HepG2 (cell line): Measurements from ENCODE around the gene DCLRE1C. TPM values are rescaled to one million over a fixed set of nuclear protein-coding genes. Genes with fewer than 3 reads are reported as not detected.

Experiments
- CREBL2 ChIP-seq: sonication (generic); formaldehyde crosslinking; IDR thresholded peaks from 2 replicates; pipeline ENCODE4 v1.8.1; 2023; ENCODE audit warnings: missing genetic modification reagents, mild to moderate bottlenecking, borderline replicate concordance
- FOXC1 ChIP-seq: sonication (generic); formaldehyde crosslinking; IDR thresholded peaks from 2 replicates; pipeline ENCODE4 v1.8.0; 2022; ENCODE audit warnings: mild to moderate bottlenecking, missing genetic modification reagents, borderline replicate concordance
- GATAD2A ChIP-seq: IDR thresholded peaks from 2 replicates; pipeline ENCODE4 v1.6.1; 2016
- JUN ChIP-seq: sonication (generic); formaldehyde crosslinking; IDR thresholded peaks from 2 replicates; pipeline ENCODE4 v1.4.0; 2020; ENCODE audit warnings: mild to moderate bottlenecking, missing genetic modification reagents
- MTF2 ChIP-seq: sonication (generic); formaldehyde crosslinking; IDR thresholded peaks from 2 replicates; pipeline ENCODE4 v1.5.0; 2020; ENCODE audit warnings: missing genetic modification reagents, borderline replicate concordance
- NFE2L2 ChIP-seq: fragments of 150-350 bp; IDR thresholded peaks from 2 replicates; pipeline ENCODE4 v1.6.1; 2014; ENCODE audit warnings: low read length
- PCBP2 ChIP-seq: fragments of 200-400 bp; formaldehyde crosslinking; optimal IDR thresholded peaks from 2 replicates; pipeline ENCODE3; 2018; ENCODE audit warnings: low read length, low read depth; ENCODE audit not compliant: poor library complexity, severe bottlenecking
- PHF20 ChIP-seq: sonication (generic); formaldehyde crosslinking; IDR thresholded peaks from 2 replicates; pipeline ENCODE4 v1.5.0; 2020; ENCODE audit warnings: mild to moderate bottlenecking, missing genetic modification reagents
- POLR2A ChIP-seq, 2 experiments: IDR thresholded peaks; 2 replicates each; pipeline ENCODE4 v1.6.1; 2011; ENCODE audit warnings: low read depth in 2 of 2, low read length in 2 of 2, mild to moderate bottlenecking in 1 of 2, moderate library complexity in 1 of 2; ENCODE audit not compliant: insufficient read depth in 1 of 2
- RARG ChIP-seq: sonication (generic); formaldehyde crosslinking; IDR thresholded peaks from 2 replicates; pipeline ENCODE4 v1.4.0; 2020; ENCODE audit warnings: low read depth, mild to moderate bottlenecking, missing genetic modification reagents
- RERE ChIP-seq: IDR thresholded peaks from 2 replicates; pipeline ENCODE4 v1.6.1; 2016; ENCODE audit warnings: low read depth, missing genetic modification reagents, missing compliant biosample characterization
- RXRA ChIP-seq: sonication (generic); formaldehyde crosslinking; IDR thresholded peaks from 2 replicates; pipeline ENCODE4 v1.5.1; 2020; ENCODE audit warnings: missing genetic modification reagents
- SMAD3 ChIP-seq: sonication (generic); formaldehyde crosslinking; IDR thresholded peaks from 2 replicates; pipeline ENCODE4 v1.4.0; 2020; ENCODE audit warnings: missing genetic modification reagents
- ZBTB25 ChIP-seq: IDR thresholded peaks from 2 replicates; pipeline ENCODE4 v1.6.1; 2018; ENCODE audit warnings: missing genetic modification reagents
- ZKSCAN8 ChIP-seq: IDR thresholded peaks from 2 replicates; pipeline ENCODE4 v1.6.1; 2016; ENCODE audit warnings: borderline replicate concordance, missing genetic modification reagents, missing compliant biosample characterization
- ZNF143 ChIP-seq: sonication (generic); formaldehyde crosslinking; IDR thresholded peaks from 2 replicates; pipeline ENCODE4 v1.4.0; 2020; ENCODE audit warnings: missing genetic modification reagents
- ZNF18 ChIP-seq: sonication (generic); formaldehyde crosslinking; IDR thresholded peaks from 2 replicates; pipeline ENCODE4 v1.8.0; 2022; ENCODE audit warnings: mild to moderate bottlenecking, missing genetic modification reagents; ENCODE audit not compliant: insufficient replicate concordance
- ZNF3 ChIP-seq: IDR thresholded peaks from 2 replicates; pipeline ENCODE4 v1.7.0; 2017; ENCODE audit warnings: inconsistent platforms
- ZNF431 ChIP-seq: sonication (generic); formaldehyde crosslinking; IDR thresholded peaks from 2 replicates; pipeline ENCODE4 v1.9.0; 2022; ENCODE audit warnings: missing genetic modification reagents, low read depth, mild to moderate bottlenecking, borderline replicate concordance
- ZNF629 ChIP-seq: sonication (generic); formaldehyde crosslinking; conservative IDR thresholded peaks from 2 replicates; pipeline ENCODE4 v1.5.0; 2020; ENCODE audit warnings: missing genetic modification reagents
- ZNF766 ChIP-seq: sonication (generic); formaldehyde crosslinking; IDR thresholded peaks from 2 replicates; pipeline ENCODE4 v1.5.0; 2020; ENCODE audit warnings: missing genetic modification reagents, borderline replicate concordance
- ZNF777 ChIP-seq: sonication (generic); formaldehyde crosslinking; IDR thresholded peaks from 2 replicates; pipeline ENCODE4 v1.4.0; 2020; ENCODE audit warnings: missing genetic modification reagents
- polyA plus RNA-seq, 8 experiments: library from polyadenylated mRNA; depleted of rRNA in 3 of 8; stranded (reverse) in 7 of 8; unstranded in 1 of 8; fragments of >200 nt; fragmentation: Illumina TruSeq in 4 of 8; extraction: Trizol in 4 of 8; gene quantifications; 2 replicates each; pipeline versions ENCODE4 v1.2.1 to v1.2.3, GENCODE V29; 2011 to 2016; ENCODE audit warnings: low read depth in 4 of 8, missing spikeins in 1 of 8, mixed read lengths in 1 of 8; ENCODE audit not compliant: insufficient read depth in 1 of 8
- total RNA-seq, 5 experiments: library from RNA; depleted of rRNA; stranded (reverse); fragments of >200 nt; fragmentation: Illumina TruSeq; extraction: Trizol; gene quantifications; 2 replicates each; pipeline ENCODE4 v1.2.3, GENCODE V29; 2016; ENCODE audit warnings: low read depth in 1 of 5

DCLRE1C gene
- total and polyA plus RNA-seq, 2 of the 13 experiments (the other 11 are each of a cell fraction or from before 2014, with no cell fraction given), result 3.0 to 10.3 TPM

GRCh38 chr10:14878266-14879123, 75.4 kb downstream of the DCLRE1C start, which contains the start of gene SUV39H2 (continued):
- TF ChIP-seq CREBL2 (0 out of 2 replicates have a peak, but pooled peaks have one; percentile 27), RERE (CRISPR knock-in tag) (0 out of 2 replicates have a peak, but pooled peaks have one; percentile 19), ZNF766 (peak; percentile 56), SMAD3 (CRISPR knock-in tag) (peak; percentile 70; the same call in 1 of the 2 replicates), ZBTB25 (0 out of 2 replicates have a peak, but pooled peaks have one; percentile 60), ZNF3 (CRISPR knock-in tag) (0 out of 2 replicates have a peak, but pooled peaks have one; percentile 46), FOXC1 (CRISPR knock-in tag) (peak; percentile 63), ZNF777 (CRISPR knock-in tag) (peak; percentile 84), ZKSCAN8 (CRISPR knock-in tag) (no peak), PCBP2 (no peak), RARG (CRISPR knock-in tag) (no peak), RXRA (peak; percentile 81; the same call in 1 of the 2 replicates), ZNF143 (CRISPR knock-in tag) (no peak; the same call in none of the 2 replicates), MTF2 (CRISPR knock-in tag) (no peak; the same call in 1 of the 2 replicates), NFE2L2 (no peak), ZNF18 (CRISPR knock-in tag) (peak; percentile 40), ZNF629 (CRISPR knock-in tag) (no peak), JUN (CRISPR knock-in tag) (no peak), ZNF431 (peak; percentile 56), POLR2A (IDR thresholded peaks at IDR 0.05; ENCODE audit: insufficient read depth in 1 of 2, low read depth in 2 of 2, low read length in 2 of 2) (peak; percentile 85 to 94), GATAD2A (CRISPR knock-in tag) (peak; percentile 17; the same call in 1 of the 2 replicates), PHF20 (peak; percentile 53; the same call in 1 of the 2 replicates)
